ENCODE measurements around the gene NCAN. TPM values are rescaled to one million over a fixed set of nuclear protein-coding genes. Genes with fewer than 3 reads are reported as not detected.

Gene NCAN
- total and polyA plus RNA-seq, 2 of the 13 experiments (the other 11 are each of a cell fraction or from before 2014, with no cell fraction given), result not detected

DNA sequence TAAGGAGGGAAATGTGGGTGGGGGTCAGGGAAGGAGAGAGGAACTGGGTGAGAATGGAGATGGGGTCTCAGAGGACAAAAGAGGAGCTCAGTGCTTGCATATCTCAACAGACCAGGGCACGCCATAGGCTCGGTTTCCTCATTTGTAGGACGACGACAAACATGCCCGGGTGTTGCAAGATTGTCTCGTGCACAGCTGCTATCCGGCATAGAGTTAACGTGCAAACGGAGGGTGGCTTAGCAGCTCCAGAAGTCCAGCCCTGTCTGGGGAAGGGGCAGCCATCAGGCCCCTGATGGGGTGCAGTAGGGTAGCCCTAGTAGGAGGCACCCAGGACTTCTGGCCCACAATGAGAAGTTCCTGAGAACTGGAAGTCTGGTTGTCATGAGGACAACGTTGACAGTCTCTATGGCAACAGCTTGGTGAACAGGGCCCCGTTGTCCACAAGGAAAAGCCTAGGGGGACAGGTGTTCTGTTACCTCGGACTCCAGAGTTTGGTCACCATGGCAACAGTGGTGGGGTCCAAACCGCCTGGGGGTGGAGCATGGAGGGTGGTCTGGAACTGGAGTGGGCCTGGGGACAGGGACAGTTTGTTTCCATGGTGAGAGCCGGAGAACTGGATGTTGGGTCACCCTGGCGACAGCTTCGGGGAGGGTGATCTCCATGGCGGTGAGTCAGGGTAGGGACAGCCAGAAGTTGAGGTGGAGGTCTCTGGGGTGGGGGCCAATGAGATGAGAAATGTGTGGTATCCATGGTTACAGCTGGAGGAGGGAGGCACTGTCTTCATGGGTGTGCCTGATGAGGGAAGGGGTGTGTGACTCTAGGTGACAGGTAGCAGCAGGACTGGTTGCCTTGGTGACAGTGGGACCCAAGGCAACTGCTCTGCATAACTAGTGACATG lies 44.6 kb downstream of the NCAN start:
- DNase-seq (ENCODE audit: low spot score), result peak; percentile 31
- CTCF ChIA-PET (ENCODE audit: low intra/inter-chr PET ratio, low total read pairs), result no interaction called here
- H3K27ac ChIP-seq (ENCODE audit: extremely low read length, insufficient read depth, low read length), result no peak overlapping the region
- TF ChIP-seq ZNF878 (CRISPR knock-in tag; IDR thresholded peaks at IDR 0.05), result no peak
- TF ChIP-seq CEBPB (IDR thresholded peaks at IDR 0.05; ENCODE audit: borderline replicate concordance, low read depth, low read length), result peak; percentile 83
- TF ChIP-seq BHLHE40 (IDR thresholded peaks at IDR 0.05; ENCODE audit: low read length), result peak; percentile 80
- TF ChIP-seq, protein P1, sequence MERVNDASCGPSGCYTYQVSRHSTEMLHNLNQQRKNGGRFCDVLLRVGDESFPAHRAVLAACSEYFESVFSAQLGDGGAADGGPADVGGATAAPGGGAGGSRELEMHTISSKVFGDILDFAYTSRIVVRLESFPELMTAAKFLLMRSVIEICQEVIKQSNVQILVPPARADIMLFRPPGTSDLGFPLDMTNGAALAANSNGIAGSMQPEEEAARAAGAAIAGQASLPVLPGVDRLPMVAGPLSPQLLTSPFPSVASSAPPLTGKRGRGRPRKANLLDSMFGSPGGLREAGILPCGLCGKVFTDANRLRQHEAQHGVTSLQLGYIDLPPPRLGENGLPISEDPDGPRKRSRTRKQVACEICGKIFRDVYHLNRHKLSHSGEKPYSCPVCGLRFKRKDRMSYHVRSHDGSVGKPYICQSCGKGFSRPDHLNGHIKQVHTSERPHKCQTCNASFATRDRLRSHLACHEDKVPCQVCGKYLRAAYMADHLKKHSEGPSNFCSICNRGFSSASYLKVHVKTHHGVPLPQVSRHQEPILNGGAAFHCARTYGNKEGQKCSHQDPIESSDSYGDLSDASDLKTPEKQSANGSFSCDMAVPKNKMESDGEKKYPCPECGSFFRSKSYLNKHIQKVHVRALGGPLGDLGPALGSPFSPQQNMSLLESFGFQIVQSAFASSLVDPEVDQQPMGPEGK (CRISPR knock-in tag; IDR thresholded peaks at IDR 0.05), result no peak
- TF ChIP-seq, protein P2, sequence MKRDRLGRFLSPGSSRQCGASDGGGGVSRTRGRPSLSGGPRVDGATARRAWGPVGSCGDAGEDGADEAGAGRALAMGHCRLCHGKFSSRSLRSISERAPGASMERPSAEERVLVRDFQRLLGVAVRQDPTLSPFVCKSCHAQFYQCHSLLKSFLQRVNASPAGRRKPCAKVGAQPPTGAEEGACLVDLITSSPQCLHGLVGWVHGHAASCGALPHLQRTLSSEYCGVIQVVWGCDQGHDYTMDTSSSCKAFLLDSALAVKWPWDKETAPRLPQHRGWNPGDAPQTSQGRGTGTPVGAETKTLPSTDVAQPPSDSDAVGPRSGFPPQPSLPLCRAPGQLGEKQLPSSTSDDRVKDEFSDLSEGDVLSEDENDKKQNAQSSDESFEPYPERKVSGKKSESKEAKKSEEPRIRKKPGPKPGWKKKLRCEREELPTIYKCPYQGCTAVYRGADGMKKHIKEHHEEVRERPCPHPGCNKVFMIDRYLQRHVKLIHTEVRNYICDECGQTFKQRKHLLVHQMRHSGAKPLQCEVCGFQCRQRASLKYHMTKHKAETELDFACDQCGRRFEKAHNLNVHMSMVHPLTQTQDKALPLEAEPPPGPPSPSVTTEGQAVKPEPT (CRISPR knock-in tag; IDR thresholded peaks at IDR 0.05; ENCODE audit: low read depth), result no peak
- no peak for TF ChIP-seq MTA3 (CRISPR knock-in tag; IDR thresholded peaks at IDR 0.05)
- peak; percentile 30; the same call in 1 of the 2 replicates for TF ChIP-seq SAP130 (CRISPR knock-in tag; IDR thresholded peaks at IDR 0.05; ENCODE audit: low read depth)
- TF ChIP-seq KLF12 (CRISPR knock-in tag; IDR thresholded peaks at IDR 0.05; ENCODE audit: borderline replicate concordance), result no peak
- TF ChIP-seq, protein P3, sequence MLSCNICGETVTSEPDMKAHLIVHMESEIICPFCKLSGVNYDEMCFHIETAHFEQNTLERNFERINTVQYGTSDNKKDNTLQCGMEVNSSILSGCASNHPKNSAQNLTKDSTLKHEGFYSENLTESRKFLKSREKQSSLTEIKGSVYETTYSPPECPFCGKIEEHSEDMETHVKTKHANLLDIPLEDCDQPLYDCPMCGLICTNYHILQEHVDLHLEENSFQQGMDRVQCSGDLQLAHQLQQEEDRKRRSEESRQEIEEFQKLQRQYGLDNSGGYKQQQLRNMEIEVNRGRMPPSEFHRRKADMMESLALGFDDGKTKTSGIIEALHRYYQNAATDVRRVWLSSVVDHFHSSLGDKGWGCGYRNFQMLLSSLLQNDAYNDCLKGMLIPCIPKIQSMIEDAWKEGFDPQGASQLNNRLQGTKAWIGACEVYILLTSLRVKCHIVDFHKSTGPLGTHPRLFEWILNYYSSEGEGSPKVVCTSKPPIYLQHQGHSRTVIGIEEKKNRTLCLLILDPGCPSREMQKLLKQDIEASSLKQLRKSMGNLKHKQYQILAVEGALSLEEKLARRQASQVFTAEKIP (CRISPR knock-in tag; IDR thresholded peaks at IDR 0.05; ENCODE audit: borderline replicate concordance), result no peak
- TF ChIP-seq, protein P4, sequence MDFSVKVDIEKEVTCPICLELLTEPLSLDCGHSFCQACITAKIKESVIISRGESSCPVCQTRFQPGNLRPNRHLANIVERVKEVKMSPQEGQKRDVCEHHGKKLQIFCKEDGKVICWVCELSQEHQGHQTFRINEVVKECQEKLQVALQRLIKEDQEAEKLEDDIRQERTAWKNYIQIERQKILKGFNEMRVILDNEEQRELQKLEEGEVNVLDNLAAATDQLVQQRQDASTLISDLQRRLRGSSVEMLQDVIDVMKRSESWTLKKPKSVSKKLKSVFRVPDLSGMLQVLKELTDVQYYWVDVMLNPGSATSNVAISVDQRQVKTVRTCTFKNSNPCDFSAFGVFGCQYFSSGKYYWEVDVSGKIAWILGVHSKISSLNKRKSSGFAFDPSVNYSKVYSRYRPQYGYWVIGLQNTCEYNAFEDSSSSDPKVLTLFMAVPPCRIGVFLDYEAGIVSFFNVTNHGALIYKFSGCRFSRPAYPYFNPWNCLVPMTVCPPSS (IDR thresholded peaks at IDR 0.05), result no peak
- TF ChIP-seq TBX2 (CRISPR knock-in tag; IDR thresholded peaks at IDR 0.05; ENCODE audit: borderline replicate concordance), result 0 out of 2 replicates have a peak, but pooled peaks have one; percentile 20
- TF ChIP-seq, protein P5, sequence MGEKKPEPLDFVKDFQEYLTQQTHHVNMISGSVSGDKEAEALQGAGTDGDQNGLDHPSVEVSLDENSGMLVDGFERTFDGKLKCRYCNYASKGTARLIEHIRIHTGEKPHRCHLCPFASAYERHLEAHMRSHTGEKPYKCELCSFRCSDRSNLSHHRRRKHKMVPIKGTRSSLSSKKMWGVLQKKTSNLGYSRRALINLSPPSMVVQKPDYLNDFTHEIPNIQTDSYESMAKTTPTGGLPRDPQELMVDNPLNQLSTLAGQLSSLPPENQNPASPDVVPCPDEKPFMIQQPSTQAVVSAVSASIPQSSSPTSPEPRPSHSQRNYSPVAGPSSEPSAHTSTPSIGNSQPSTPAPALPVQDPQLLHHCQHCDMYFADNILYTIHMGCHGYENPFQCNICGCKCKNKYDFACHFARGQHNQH (CRISPR knock-in tag; IDR thresholded peaks at IDR 0.05), result no peak
- TF ChIP-seq ZNF720 (CRISPR knock-in tag; IDR thresholded peaks at IDR 0.05), result no peak
- TF ChIP-seq ZNF337 (CRISPR knock-in tag; IDR thresholded peaks at IDR 0.05; ENCODE audit: borderline replicate concordance, low read depth), result no peak

More for the DNA sequence above, 44.6 kb downstream of the NCAN start:
- no peaks in the 10 kb centered on the region for H3K36me3 ChIP-seq (replicated peaks in 1 of 2; ENCODE audit: control insufficient read depth in 1 of 2, insufficient read depth in 2 of 2, low read length in 2 of 2)
- no peaks in the 10 kb centered on the region for H4K20me1 ChIP-seq (ENCODE audit: insufficient read depth, low read length)
- peak overlapping the region in 1 of 3 experiments; percentile 12; a peak in 1 of 6 replicates for H3K4me3 ChIP-seq (replicated peaks in 1 of 3; ENCODE audit: insufficient read depth in 1 of 3, low read depth in 2 of 3, low read length in 3 of 3)
- FAIRE-seq (peak; percentile 69), ATAC-seq (peak; percentile 68)
- peaks cover 0 to 20% of the 10 kb centered on the region in 2 experiments; a peak in 2 of 5 replicates for H3K27me3 ChIP-seq (ENCODE audit: control insufficient read depth in 1 of 2, insufficient read depth in 2 of 2, low read length in 2 of 2)
- POLR2A ChIA-PET, result no interaction called here
- in situ Hi-C loops (cut with HindIII; ENCODE audit: extremely low pct_ligation_motif_present, low pct_unique_long_range_greater_than_20kb), result no loop called here
- no peak overlapping the region for H2AFZ ChIP-seq (ENCODE audit: low read length)
- H3K79me2 ChIP-seq (ENCODE audit: insufficient read depth, low read length), result no peaks in the 10 kb centered on the region
- H3K4me1 ChIP-seq (ENCODE audit: insufficient read depth, low read length), result peaks cover 17% of the 10 kb centered on the region
- intact Hi-C loops (cut with micrococcal nuclease; ENCODE audit: unreplicated experiment), result no loop called here
- BruUV-seq (replicated peaks), result no TSS peak
- 21% methylated on average over 13 of the region's 17 CpGs for WGBS (ENCODE audit: low lambda C conversion rate)
- peak overlapping the region; percentile 66 for H3K4me2 ChIP-seq (ENCODE audit: low read depth, low read length)
- H3K9ac ChIP-seq (ENCODE audit: insufficient read depth, low read depth, low read length), result no peak overlapping the region
- H3K9me3 ChIP-seq (ENCODE audit: low read length), result no peaks in the 10 kb centered on the region

Measured in HepG2 (cell line).